K562 (cell line): ENCODE results near the gene GALNS. TPM values are rescaled to one million over a fixed set of nuclear protein-coding genes. Genes with fewer than 3 reads are reported as not detected.

Experiments used
- CBX1 ChIP-seq: sonication (generic); IDR thresholded peaks from 2 replicates; pipeline ENCODE4 v1.6.1; 2016; ENCODE audit warnings: antibody characterized with exemption, low read depth, mild to moderate bottlenecking
- CCNT2 ChIP-seq: IDR thresholded peaks from 2 replicates; pipeline ENCODE4 v1.6.1; 2011; ENCODE audit warnings: borderline replicate concordance, low read depth, mild to moderate bottlenecking, moderate library complexity, mixed read lengths, low read length; ENCODE audit not compliant: insufficient read length; ENCODE audit errors: extremely low read depth
- E2F5 ChIP-seq: sonication (generic); formaldehyde crosslinking; IDR thresholded peaks from 2 replicates; pipeline ENCODE4 v1.8.0; 2022; ENCODE audit warnings: mild to moderate bottlenecking, missing genetic modification reagents
- GTF2A2 ChIP-seq: IDR thresholded peaks from 2 replicates; pipeline ENCODE4 v1.6.1; 2016; ENCODE audit warnings: mild to moderate bottlenecking, missing genetic modification characterization, missing compliant biosample characterization
- HMGXB4 ChIP-seq: sonication (generic); formaldehyde crosslinking; IDR thresholded peaks from 2 replicates; pipeline ENCODE4 v1.8.1; 2023; ENCODE audit warnings: mild to moderate bottlenecking, missing genetic modification reagents
- PML ChIP-seq: IDR thresholded peaks from 2 replicates; pipeline ENCODE4 v1.6.1; 2012; ENCODE audit warnings: low read length, inconsistent platforms
- POLR2G ChIP-seq: fragments of 200-400 bp; formaldehyde crosslinking; IDR thresholded peaks from 2 replicates; pipeline ENCODE4 v1.6.1; 2017; ENCODE audit warnings: low read depth, mild to moderate bottlenecking, antibody characterized with exemption, low read length, moderate library complexity
- RBFOX2 ChIP-seq: fragments of 200-400 bp; formaldehyde crosslinking; IDR thresholded peaks from 2 replicates; pipeline ENCODE4 v1.6.1; 2017; ENCODE audit warnings: low read depth, mild to moderate bottlenecking, low read length, moderate library complexity
- SNAPC5 ChIP-seq: fragments of 250-450 bp; sonication (Bioruptor Pico); IDR thresholded peaks from 2 replicates; pipeline ENCODE4 v1.8.0; 2021; ENCODE audit warnings: moderate library complexity, mild to moderate bottlenecking, inconsistent platforms
- TAL1 ChIP-seq: fragments of 450-650 bp; IDR thresholded peaks from 2 replicates; pipeline ENCODE4 v1.6.1; 2016; ENCODE audit warnings: mild to moderate bottlenecking
- TFAP4 ChIP-seq: sonication (generic); formaldehyde crosslinking; IDR thresholded peaks from 2 replicates; pipeline ENCODE4 v1.8.0; 2022; ENCODE audit warnings: missing genetic modification reagents, mild to moderate bottlenecking, moderate library complexity, borderline replicate concordance
- YY1 ChIP-seq, 3 experiments: IDR thresholded peaks; 2 replicates each; pipeline ENCODE4 v1.6.1; 2011; ENCODE audit warnings: low read length in 2 of 3, mild to moderate bottlenecking in 2 of 3, moderate library complexity in 2 of 3, borderline replicate concordance in 1 of 3, control low read depth in 1 of 3, low read depth in 1 of 3; ENCODE audit not compliant: insufficient read depth in 3 of 3, insufficient replicate concordance in 2 of 3, control insufficient read depth in 1 of 3, insufficient read length in 1 of 3; ENCODE audit errors: extremely low read depth in 1 of 3
- ZNF274 ChIP-seq: IDR thresholded peaks from 2 replicates; pipeline ENCODE4 v1.6.1; 2011; ENCODE audit warnings: low read depth, mild to moderate bottlenecking, low read length, moderate library complexity, borderline replicate concordance
- polyA plus RNA-seq, 8 experiments: library from polyadenylated mRNA; depleted of rRNA in 4 of 8; stranded (reverse) in 5 of 8; unstranded in 3 of 8; fragments of >200 nt; fragmentation: Nextera tagmentation in 2 of 8; fragmentation: Illumina TruSeq in 1 of 8; extraction: Ambion mirVana in 2 of 8; extraction: Trizol in 1 of 8; gene quantifications; 2 replicates each; pipeline versions ENCODE4 v1.2.1 to v1.2.3, GENCODE V29; 2011 to 2014; ENCODE audit warnings: inconsistent platforms in 1 of 8, missing spikeins in 1 of 8
- total RNA-seq, 7 experiments: library from RNA; depleted of rRNA in 6 of 7; stranded (reverse); fragments of >200 nt in 6 of 7; fragmentation: Illumina TruSeq in 2 of 7; extraction: Trizol in 2 of 7; gene quantifications; 2 replicates each; pipeline versions ENCODE4 v1.2.1 to v1.2.3, GENCODE V29; 2011 to 2021; ENCODE audit warnings: low replicate concordance in 1 of 7
- TF ChIP-seq, protein P1 (sequence below): sonication (generic); formaldehyde crosslinking; IDR thresholded peaks from 2 replicates; pipeline ENCODE4 v1.8.1; 2023; ENCODE audit warnings: mild to moderate bottlenecking, missing genetic modification reagents
- TF ChIP-seq, protein P2 (sequence below): fragments of 450-650 bp; IDR thresholded peaks from 2 replicates; pipeline ENCODE4 v1.6.1; 2017; ENCODE audit warnings: antibody characterized with exemption, mild to moderate bottlenecking

Gene GALNS
- total and polyA plus RNA-seq, 9 of the 15 experiments (the other 6 are each of a cell fraction or from before 2014, with no cell fraction given), result 0.38 to 13.2 (median 4.3) TPM

DNA sequence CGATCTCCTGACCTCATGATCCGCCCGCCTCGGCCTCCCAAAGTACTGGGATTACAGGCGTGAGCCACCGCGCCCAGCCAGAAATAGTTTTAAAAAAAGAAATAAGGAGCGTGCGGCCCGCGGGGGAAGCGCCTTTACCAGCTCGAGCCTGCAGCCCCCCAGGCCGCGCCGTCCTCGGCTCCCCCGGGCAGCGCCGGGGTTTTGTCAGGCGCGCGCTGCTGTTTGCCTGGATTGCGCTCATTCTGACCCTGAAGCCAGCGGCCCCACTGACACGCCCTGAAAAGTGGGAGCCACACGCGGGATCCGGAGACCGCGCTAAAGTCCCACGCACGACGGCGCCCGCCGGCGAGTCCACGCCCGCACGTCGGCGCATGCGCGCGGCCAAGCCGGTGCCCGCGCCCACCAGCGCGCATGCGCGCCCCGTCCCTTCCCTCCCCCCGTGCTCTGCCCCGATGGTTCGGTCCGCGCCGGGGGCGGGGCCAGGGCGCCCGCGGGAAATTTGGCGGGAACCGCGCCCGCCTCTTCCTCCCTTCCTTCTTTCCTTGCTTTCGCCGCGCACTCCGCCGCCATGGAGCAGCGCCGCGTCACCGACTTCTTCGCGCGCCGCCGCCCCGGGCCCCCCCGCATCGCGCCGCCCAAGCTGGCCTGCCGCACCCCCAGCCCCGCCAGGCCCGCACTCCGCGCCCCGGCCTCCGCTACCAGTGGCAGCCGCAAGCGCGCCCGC, 53.3 kb downstream of the GALNS start, which contains the start of gene CDT1 (continued):
- peak; percentile 10; the same call in 1 of the 2 replicates for TF ChIP-seq TFAP4
- 0 out of 2 replicates have a peak, but pooled peaks have one; percentile 78 for TF ChIP-seq E2F5 (CRISPR knock-in tag)
- no peak for TF ChIP-seq SNAPC5 (CRISPR knock-in tag)
- TF ChIP-seq HMGXB4, result 0 out of 2 replicates have a peak, but pooled peaks have one; percentile 64
- peak; percentile 63 for TF ChIP-seq RBFOX2
- TF ChIP-seq, protein P1, sequence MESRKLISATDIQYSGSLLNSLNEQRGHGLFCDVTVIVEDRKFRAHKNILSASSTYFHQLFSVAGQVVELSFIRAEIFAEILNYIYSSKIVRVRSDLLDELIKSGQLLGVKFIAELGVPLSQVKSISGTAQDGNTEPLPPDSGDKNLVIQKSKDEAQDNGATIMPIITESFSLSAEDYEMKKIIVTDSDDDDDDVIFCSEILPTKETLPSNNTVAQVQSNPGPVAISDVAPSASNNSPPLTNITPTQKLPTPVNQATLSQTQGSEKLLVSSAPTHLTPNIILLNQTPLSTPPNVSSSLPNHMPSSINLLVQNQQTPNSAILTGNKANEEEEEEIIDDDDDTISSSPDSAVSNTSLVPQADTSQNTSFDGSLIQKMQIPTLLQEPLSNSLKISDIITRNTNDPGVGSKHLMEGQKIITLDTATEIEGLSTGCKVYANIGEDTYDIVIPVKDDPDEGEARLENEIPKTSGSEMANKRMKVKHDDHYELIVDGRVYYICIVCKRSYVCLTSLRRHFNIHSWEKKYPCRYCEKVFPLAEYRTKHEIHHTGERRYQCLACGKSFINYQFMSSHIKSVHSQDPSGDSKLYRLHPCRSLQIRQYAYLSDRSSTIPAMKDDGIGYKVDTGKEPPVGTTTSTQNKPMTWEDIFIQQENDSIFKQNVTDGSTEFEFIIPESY (CRISPR knock-in tag), result peak; percentile 57
- 0 out of 2 replicates have a peak, but pooled peaks have one; percentile 15 for TF ChIP-seq PML
- peak; percentile 86 for TF ChIP-seq POLR2G
- no peak for TF ChIP-seq GTF2A2
- TF ChIP-seq CBX1, result no peak
- TF ChIP-seq YY1 (IDR thresholded peaks at IDR 0.05; ENCODE audit: borderline replicate concordance in 1 of 3, control insufficient read depth in 1 of 3, extremely low read depth in 1 of 3, insufficient read depth in 3 of 3, insufficient read length in 1 of 3, insufficient replicate concordance in 2 of 3, low read depth in 1 of 3, low read length in 2 of 3), result peak; percentile 26 to 85 (median 81)
- TF ChIP-seq, protein P2, sequence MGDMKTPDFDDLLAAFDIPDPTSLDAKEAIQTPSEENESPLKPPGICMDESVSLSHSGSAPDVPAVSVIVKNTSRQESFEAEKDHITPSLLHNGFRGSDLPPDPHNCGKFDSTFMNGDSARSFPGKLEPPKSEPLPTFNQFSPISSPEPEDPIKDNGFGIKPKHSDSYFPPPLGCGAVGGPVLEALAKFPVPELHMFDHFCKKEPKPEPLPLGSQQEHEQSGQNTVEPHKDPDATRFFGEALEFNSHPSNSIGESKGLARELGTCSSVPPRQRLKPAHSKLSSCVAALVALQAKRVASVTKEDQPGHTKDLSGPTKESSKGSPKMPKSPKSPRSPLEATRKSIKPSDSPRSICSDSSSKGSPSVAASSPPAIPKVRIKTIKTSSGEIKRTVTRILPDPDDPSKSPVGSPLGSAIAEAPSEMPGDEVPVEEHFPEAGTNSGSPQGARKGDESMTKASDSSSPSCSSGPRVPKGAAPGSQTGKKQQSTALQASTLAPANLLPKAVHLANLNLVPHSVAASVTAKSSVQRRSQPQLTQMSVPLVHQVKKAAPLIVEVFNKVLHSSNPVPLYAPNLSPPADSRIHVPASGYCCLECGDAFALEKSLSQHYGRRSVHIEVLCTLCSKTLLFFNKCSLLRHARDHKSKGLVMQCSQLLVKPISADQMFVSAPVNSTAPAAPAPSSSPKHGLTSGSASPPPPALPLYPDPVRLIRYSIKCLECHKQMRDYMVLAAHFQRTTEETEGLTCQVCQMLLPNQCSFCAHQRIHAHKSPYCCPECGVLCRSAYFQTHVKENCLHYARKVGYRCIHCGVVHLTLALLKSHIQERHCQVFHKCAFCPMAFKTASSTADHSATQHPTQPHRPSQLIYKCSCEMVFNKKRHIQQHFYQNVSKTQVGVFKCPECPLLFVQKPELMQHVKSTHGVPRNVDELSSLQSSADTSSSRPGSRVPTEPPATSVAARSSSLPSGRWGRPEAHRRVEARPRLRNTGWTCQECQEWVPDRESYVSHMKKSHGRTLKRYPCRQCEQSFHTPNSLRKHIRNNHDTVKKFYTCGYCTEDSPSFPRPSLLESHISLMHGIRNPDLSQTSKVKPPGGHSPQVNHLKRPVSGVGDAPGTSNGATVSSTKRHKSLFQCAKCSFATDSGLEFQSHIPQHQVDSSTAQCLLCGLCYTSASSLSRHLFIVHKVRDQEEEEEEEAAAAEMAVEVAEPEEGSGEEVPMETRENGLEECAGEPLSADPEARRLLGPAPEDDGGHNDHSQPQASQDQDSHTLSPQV, result peak; percentile 61; the same call in 1 of the 2 replicates
- TF ChIP-seq CCNT2, result peak; percentile 69
- no peak for TF ChIP-seq TAL1
- no peak for TF ChIP-seq ZNF274
